ENCODE results near the gene C16orf82.

GRCh38 chr16:27110524-27110896 lies 43.8 kb downstream of the C16orf82 start:
- TF ChIP-seq SRSF1 (IDR thresholded peaks at IDR 0.05; ENCODE audit: low read depth, low read length) = no peak
- no peak for TF ChIP-seq FOXM1 (IDR thresholded peaks at IDR 0.05; ENCODE audit: low read depth)
- TF ChIP-seq FOXM1 (CRISPR knock-in tag; IDR thresholded peaks at IDR 0.05; ENCODE audit: low read depth) = no peak
- TF ChIP-seq BCLAF1 (IDR thresholded peaks at IDR 0.05; ENCODE audit: borderline replicate concordance in 1 of 2, control insufficient read depth in 1 of 2, low read depth in 2 of 2, low read length in 1 of 2) = no peak
- no peak for TF ChIP-seq MEIS2 (IDR thresholded peaks at IDR 0.05; ENCODE audit: partially characterized antibody)
- TF ChIP-seq NR2C2 (CRISPR knock-in tag; IDR thresholded peaks at IDR 0.05) = no peak
- TF ChIP-seq NR2C2 (tag; IDR thresholded peaks at IDR 0.05) = no peak
